NCI-H1417 (cell line): Measurements from ENCODE around the gene C1orf159.
"Not testable (repeated sequence)": the region's sequence is repeated elsewhere in the genome, so short reads cannot be mapped to it uniquely, and the experiment has no call there.

Source experiments
- DNase-seq, 3 experiments: peaks; one replicate each; lab custom pipeline; 2025; lab: John Stamatoyannopoulos, UW

C1orf159 gene

GRCh38 chr1:1081311-1082238, 34.3 kb downstream of the C1orf159 start:
- no peak for DNase-seq

- no peak for DNase-seq
These were observed 35.0 kb downstream of the C1orf159 start for GRCh38 chr1:1080951-1081310.

GRCh38 chr1:1080122-1080757, 35.6 kb downstream of the C1orf159 start:
- DNase-seq = peak; percentile 48 to 78 (median 77)

GRCh38 chr1:1079408-1080121, 36.3 kb downstream of the C1orf159 start:
- DNase-seq = peak; percentile 48 to 78 (median 77)

- DNase-seq = not testable (repeated sequence)
These were observed 38.5 kb downstream of the C1orf159 start for GRCh38 chr1:1077396-1077795.

- DNase-seq = no peak
These were observed 40.5 kb downstream of the C1orf159 start for GRCh38 chr1:1075148-1075935.

- DNase-seq = no peak
These were observed 41.2 kb downstream of the C1orf159 start for GRCh38 chr1:1074631-1075147.

- peak; percentile 23 to 70 (median 43) for DNase-seq
These were observed 41.9 kb downstream of the C1orf159 start, which contains the start of gene RNF223 for GRCh38 chr1:1073743-1074587. Gene RNF223 (minus strand): TSS chr1:1074306. CDS start chr1:1072566, 1,740 bp downstream.

- DNase-seq = no peak
These were observed 42.8 kb downstream of the C1orf159 start for GRCh38 chr1:1072849-1073742.

GRCh38 chr1:1072299-1072848, 43.5 kb downstream of the C1orf159 start:
- no peak for DNase-seq

GRCh38 chr1:1071486-1072298, 44.2 kb downstream of the C1orf159 start:
- DNase-seq = no peak

- DNase-seq = no peak
These were observed 45.9 kb downstream of the C1orf159 start for GRCh38 chr1:1069711-1070676.

GRCh38 chr1:1069056-1069710, 46.7 kb downstream of the C1orf159 start:
- peak; percentile 76 to 89 (median 85) for DNase-seq

- peak; percentile 63 to 83 (median 66) for DNase-seq
These were observed 47.3 kb downstream of the C1orf159 start for GRCh38 chr1:1068517-1069055.

GRCh38 chr1:1067860-1068516, 47.9 kb downstream of the C1orf159 start:
- peak in 1 of 3 experiments; percentile 41 for DNase-seq
